Measurements from ENCODE around the gene SLC25A2. TPM values are rescaled to one million over a fixed set of nuclear protein-coding genes. Genes with fewer than 3 reads are reported as not detected.

The SLC25A2 gene
- total RNA-seq, 1 experiment from 2014 or later: 0.42 TPM

DNA sequence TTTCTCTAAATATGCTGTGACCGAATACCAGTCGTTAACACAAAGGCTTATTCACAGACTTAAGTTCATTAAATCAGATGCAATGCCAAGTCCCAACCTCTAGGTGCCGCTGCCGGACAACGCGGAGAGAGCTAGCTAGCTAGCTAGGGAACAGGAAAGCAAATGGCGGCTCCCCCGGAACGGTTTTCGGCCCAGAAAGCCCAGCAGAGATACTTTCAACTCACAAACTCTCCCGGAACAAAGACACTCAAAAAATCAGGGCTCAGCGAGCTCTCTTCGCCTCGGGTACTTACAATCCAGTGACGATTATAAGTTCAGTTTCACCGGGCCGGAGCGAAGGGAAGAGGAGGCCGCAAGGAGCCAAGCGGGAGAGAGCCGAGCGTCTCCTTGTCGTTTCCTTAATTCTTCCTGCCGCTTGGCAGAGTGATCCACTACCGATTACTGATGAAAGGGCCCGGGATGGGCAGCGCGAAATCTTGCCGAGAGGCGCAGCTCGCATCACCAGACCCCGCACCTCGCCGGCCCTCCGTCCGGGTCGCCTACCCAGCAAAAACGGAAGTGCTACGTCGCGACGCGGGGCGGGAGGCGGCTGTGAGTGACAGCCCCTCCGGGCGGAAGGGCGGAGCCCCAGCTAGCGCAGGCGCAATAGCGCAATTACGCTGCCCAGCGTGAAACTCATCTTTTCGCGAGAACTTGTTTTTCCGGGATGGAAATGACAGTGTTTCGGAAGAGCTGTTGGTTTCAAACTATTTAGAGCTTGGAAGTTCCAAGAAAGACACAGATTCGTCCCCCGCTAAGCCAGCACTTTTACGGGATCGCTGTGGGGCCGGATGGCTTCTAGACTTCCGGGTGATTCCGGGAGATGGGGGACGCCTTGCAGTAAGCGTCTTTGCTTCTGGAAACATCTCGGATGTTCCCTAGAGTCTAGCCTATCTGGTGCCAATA is 16.6 kb upstream of the SLC25A2 start, which contains the start of gene TAF7:
Gene TAF7 (minus strand): TSS at position 560 of the 945 bp plus-strand sequence. CDS start 740 bp downstream, outside the sequence.
- peaks cover 19 to 26% of the 10 kb centered on the region in 2 experiments for H3K9me3 ChIP-seq (ENCODE audit: control insufficient read depth in 1 of 2, insufficient read depth in 1 of 2, low read depth in 1 of 2, low read length in 2 of 2)
- peaks cover 4 to 13% of the 10 kb centered on the region in 2 experiments; a peak in 3 of 4 replicates for H3K4me1 ChIP-seq (ENCODE audit: control insufficient read depth in 1 of 2, insufficient read depth in 2 of 2, low read length in 2 of 2)
- CTCF ChIA-PET: interaction anchor here (0.6 to 2.1 kb wide), 20 partner anchors 8 to 271 kb away, joined by 3 to 19 read pairs (median 4); partner anchors contain the start of genes PCDHB10, PCDHB14, PCDHGA10 and PCDHGA5
- peak within 1 kb of the TSS; percentile 78 for H3K9ac ChIP-seq (ENCODE audit: low read length)
- POLR2A ChIA-PET: interaction anchor here (0.6 to 1.7 kb wide), 5 partner anchors 92 to 595 kb away, joined by 3 to 11 read pairs (median 4); partner anchors contain the start of gene PCDHGA10
- peak within 1 kb of the TSS; percentile 94 for H2AFZ ChIP-seq (ENCODE audit: low read depth, low read length, poor library complexity, severe bottlenecking)
- no peaks in the 10 kb centered on the region for H3K27me3 ChIP-seq (ENCODE audit: insufficient read depth, low read length)
- intact Hi-C loops (cut with micrococcal nuclease): loop anchor here (1.0 to 2.0 kb wide), 2 partner anchors 204 to 244 kb away; no protein-coding TSS in a partner anchor
- RAD21 ChIA-PET (ENCODE audit: low non-redundant PET in 1 of 2, low total read pairs in 2 of 2, uncharacterized antibody in 2 of 2, unreplicated experiment in 2 of 2): interaction anchor here (1.3 kb wide), 2 partner anchors 243 to 244 kb away, joined by 3 to 5 read pairs; no protein-coding TSS in a partner anchor
- DNase-seq (ENCODE audit: low read depth, low spot score): peak; percentile 89
- BruUV-seq (replicated peaks): TSS peak; percentile 75
- H3K79me2 ChIP-seq (ENCODE audit: insufficient read depth, low read length): peaks cover 27% of the 10 kb centered on the region
- no peaks in the 10 kb centered on the region for H4K20me1 ChIP-seq (ENCODE audit: insufficient read depth)
- peak within 1 kb of the TSS; percentile 70 to 74 for H3K4me3 ChIP-seq (replicated peaks in 1 of 2; ENCODE audit: low read depth in 1 of 2, low read length in 2 of 2)
- H3K9me2 ChIP-seq (ENCODE audit: insufficient read depth): no peaks in the 10 kb centered on the region
- H3K4me2 ChIP-seq (ENCODE audit: low read length): peak within 1 kb of the TSS; percentile 79
- H3K36me3 ChIP-seq (ENCODE audit: control insufficient read depth in 1 of 2, insufficient read depth in 2 of 2, low read length in 2 of 2): peaks cover 2 to 19% of the 10 kb centered on the region in 2 experiments; a peak in 2 of 4 replicates
- peak; percentile 91 for ATAC-seq
- H3K27ac ChIP-seq (ENCODE audit: low read depth, low read length): peak within 1 kb of the TSS; percentile 89
- TF ChIP-seq EGR1 (IDR thresholded peaks at IDR 0.05; ENCODE audit: low read depth): no peak
- no peak for TF ChIP-seq EZH2 (IDR thresholded peaks at IDR 0.05)
- TF ChIP-seq, protein P1, sequence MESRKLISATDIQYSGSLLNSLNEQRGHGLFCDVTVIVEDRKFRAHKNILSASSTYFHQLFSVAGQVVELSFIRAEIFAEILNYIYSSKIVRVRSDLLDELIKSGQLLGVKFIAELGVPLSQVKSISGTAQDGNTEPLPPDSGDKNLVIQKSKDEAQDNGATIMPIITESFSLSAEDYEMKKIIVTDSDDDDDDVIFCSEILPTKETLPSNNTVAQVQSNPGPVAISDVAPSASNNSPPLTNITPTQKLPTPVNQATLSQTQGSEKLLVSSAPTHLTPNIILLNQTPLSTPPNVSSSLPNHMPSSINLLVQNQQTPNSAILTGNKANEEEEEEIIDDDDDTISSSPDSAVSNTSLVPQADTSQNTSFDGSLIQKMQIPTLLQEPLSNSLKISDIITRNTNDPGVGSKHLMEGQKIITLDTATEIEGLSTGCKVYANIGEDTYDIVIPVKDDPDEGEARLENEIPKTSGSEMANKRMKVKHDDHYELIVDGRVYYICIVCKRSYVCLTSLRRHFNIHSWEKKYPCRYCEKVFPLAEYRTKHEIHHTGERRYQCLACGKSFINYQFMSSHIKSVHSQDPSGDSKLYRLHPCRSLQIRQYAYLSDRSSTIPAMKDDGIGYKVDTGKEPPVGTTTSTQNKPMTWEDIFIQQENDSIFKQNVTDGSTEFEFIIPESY (IDR thresholded peaks at IDR 0.05; ENCODE audit: extremely low read depth, insufficient replicate concordance, low read length): peak; percentile 93
- no peak for TF ChIP-seq EZH2phosphoT487 (IDR thresholded peaks at IDR 0.05; ENCODE audit: borderline replicate concordance)
- TF ChIP-seq CEBPB (IDR thresholded peaks at IDR 0.05; ENCODE audit: low read depth): no peak
- peak; percentile 95 for TF ChIP-seq ZFX (IDR thresholded peaks at IDR 0.05)
- TF ChIP-seq, protein P2, sequence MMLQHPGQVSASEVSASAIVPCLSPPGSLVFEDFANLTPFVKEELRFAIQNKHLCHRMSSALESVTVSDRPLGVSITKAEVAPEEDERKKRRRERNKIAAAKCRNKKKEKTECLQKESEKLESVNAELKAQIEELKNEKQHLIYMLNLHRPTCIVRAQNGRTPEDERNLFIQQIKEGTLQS (IDR thresholded peaks at IDR 0.05): no peak
- TF ChIP-seq, protein P3, sequence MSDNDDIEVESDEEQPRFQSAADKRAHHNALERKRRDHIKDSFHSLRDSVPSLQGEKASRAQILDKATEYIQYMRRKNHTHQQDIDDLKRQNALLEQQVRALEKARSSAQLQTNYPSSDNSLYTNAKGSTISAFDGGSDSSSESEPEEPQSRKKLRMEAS (IDR thresholded peaks at IDR 0.05): peak; percentile 55
- TF ChIP-seq, protein P4, sequence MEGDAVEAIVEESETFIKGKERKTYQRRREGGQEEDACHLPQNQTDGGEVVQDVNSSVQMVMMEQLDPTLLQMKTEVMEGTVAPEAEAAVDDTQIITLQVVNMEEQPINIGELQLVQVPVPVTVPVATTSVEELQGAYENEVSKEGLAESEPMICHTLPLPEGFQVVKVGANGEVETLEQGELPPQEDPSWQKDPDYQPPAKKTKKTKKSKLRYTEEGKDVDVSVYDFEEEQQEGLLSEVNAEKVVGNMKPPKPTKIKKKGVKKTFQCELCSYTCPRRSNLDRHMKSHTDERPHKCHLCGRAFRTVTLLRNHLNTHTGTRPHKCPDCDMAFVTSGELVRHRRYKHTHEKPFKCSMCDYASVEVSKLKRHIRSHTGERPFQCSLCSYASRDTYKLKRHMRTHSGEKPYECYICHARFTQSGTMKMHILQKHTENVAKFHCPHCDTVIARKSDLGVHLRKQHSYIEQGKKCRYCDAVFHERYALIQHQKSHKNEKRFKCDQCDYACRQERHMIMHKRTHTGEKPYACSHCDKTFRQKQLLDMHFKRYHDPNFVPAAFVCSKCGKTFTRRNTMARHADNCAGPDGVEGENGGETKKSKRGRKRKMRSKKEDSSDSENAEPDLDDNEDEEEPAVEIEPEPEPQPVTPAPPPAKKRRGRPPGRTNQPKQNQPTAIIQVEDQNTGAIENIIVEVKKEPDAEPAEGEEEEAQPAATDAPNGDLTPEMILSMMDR (IDR thresholded peaks at IDR 0.05 in 2 of 3, conservative IDR thresholded peaks at IDR 0.05 in 1 of 3; ENCODE audit: borderline replicate concordance in 1 of 3, insufficient read depth in 1 of 3, low read depth in 2 of 3, low read length in 2 of 3): peak; percentile 60 to 91 (median 84)
- TF ChIP-seq YY1 (IDR thresholded peaks at IDR 0.05; ENCODE audit: extremely low read depth, insufficient replicate concordance, low read depth, low read length): peak; percentile 92
- no peak for TF ChIP-seq ZNF274 (IDR thresholded peaks at IDR 0.05; ENCODE audit: low read depth, low read length)
- TF ChIP-seq, protein P5, sequence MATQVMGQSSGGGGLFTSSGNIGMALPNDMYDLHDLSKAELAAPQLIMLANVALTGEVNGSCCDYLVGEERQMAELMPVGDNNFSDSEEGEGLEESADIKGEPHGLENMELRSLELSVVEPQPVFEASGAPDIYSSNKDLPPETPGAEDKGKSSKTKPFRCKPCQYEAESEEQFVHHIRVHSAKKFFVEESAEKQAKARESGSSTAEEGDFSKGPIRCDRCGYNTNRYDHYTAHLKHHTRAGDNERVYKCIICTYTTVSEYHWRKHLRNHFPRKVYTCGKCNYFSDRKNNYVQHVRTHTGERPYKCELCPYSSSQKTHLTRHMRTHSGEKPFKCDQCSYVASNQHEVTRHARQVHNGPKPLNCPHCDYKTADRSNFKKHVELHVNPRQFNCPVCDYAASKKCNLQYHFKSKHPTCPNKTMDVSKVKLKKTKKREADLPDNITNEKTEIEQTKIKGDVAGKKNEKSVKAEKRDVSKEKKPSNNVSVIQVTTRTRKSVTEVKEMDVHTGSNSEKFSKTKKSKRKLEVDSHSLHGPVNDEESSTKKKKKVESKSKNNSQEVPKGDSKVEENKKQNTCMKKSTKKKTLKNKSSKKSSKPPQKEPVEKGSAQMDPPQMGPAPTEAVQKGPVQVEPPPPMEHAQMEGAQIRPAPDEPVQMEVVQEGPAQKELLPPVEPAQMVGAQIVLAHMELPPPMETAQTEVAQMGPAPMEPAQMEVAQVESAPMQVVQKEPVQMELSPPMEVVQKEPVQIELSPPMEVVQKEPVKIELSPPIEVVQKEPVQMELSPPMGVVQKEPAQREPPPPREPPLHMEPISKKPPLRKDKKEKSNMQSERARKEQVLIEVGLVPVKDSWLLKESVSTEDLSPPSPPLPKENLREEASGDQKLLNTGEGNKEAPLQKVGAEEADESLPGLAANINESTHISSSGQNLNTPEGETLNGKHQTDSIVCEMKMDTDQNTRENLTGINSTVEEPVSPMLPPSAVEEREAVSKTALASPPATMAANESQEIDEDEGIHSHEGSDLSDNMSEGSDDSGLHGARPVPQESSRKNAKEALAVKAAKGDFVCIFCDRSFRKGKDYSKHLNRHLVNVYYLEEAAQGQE (IDR thresholded peaks at IDR 0.05; ENCODE audit: low read depth): no peak
- peak; percentile 94 for TF ChIP-seq POLR2A (IDR thresholded peaks at IDR 0.05; ENCODE audit: borderline replicate concordance, extremely low read depth, insufficient read depth, insufficient read length)
- TF ChIP-seq SRF (IDR thresholded peaks at IDR 0.05; ENCODE audit: low read depth): no peak
- TF ChIP-seq SIN3A (IDR thresholded peaks at IDR 0.05; ENCODE audit: low read depth): peak; percentile 70; the same call in 1 of the 2 replicates
- no peak; the same call in 1 of the 2 replicates for TF ChIP-seq SP1 (IDR thresholded peaks at IDR 0.05; ENCODE audit: low read depth)
